Measurements from ENCODE around the gene HEY2.

- TF ChIP-seq, protein P1, sequence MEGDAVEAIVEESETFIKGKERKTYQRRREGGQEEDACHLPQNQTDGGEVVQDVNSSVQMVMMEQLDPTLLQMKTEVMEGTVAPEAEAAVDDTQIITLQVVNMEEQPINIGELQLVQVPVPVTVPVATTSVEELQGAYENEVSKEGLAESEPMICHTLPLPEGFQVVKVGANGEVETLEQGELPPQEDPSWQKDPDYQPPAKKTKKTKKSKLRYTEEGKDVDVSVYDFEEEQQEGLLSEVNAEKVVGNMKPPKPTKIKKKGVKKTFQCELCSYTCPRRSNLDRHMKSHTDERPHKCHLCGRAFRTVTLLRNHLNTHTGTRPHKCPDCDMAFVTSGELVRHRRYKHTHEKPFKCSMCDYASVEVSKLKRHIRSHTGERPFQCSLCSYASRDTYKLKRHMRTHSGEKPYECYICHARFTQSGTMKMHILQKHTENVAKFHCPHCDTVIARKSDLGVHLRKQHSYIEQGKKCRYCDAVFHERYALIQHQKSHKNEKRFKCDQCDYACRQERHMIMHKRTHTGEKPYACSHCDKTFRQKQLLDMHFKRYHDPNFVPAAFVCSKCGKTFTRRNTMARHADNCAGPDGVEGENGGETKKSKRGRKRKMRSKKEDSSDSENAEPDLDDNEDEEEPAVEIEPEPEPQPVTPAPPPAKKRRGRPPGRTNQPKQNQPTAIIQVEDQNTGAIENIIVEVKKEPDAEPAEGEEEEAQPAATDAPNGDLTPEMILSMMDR (IDR thresholded peaks at IDR 0.05) = no peak
- TF ChIP-seq POLR2AphosphoS5 (IDR thresholded peaks at IDR 0.05) = no peak
Measured at GRCh38 chr6:125798734-125799508, 49.5 kb downstream of the HEY2 start.

Data from prostate gland (tissue), 2 donors.